SK-N-MC (cell line): ENCODE measurements around the gene KCNN3.

ENCODE experiments used
- EZH2 ChIP-seq: fragments of 200-600 bp; sonication (generic); IDR thresholded peaks from one replicate; pipeline ENCODE4 v1.6.1; 2017; ENCODE audit warnings: antibody characterized with exemption
- FOXP2 ChIP-seq: optimal IDR thresholded peaks from 2 replicates; pipeline ENCODE3; 2011; ENCODE audit warnings: mild to moderate bottlenecking, moderate library complexity; ENCODE audit not compliant: insufficient read depth; ENCODE audit errors: extremely low read length, control extremely low read depth
- POLR2AphosphoS5 ChIP-seq: IDR thresholded peaks from 2 replicates; pipeline ENCODE4 v1.6.1; 2012; ENCODE audit warnings: mild to moderate bottlenecking, low read depth, low read length, borderline replicate concordance

DNA sequence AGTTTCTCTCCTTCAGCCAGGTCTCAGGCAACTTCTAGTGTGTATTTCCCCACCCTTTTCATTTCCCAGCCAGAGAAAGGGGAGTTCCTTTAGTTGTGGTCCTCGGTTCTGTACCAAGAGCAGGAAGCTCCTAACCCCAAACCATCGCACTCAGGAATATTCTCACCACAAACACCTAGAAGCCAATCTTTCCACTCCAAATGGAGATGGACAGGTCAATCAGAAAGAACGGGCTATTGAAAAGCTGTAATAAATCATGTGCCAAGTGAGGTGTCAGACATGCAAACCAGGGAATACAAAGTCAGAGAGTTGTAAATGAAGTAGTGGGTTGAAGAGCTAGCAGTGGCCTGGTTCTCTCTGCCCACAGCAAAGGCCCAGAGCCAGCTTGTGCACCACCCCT is 77.2 kb downstream of the KCNN3 start:
- TF ChIP-seq EZH2 (no peak), POLR2AphosphoS5 (no peak), FOXP2 (no peak)
